H1 (cell line): Measurements from ENCODE around the gene POMT2. TPM values are rescaled to one million over a fixed set of nuclear protein-coding genes. Genes with fewer than 3 reads are reported as not detected.
A peak's percentile ranks its signal among the peaks of the same experiment; 100 is the strongest.

ENCODE experiments used
- CTCF ChIA-PET: fragments of 300-600 bp; sonication (Branson Sonifier 250); formaldehyde crosslinking; loops from one replicate; lab custom pipeline; 2021; ENCODE audit not compliant: partially characterized antibody; lab: Charles Lee
- POLR2A ChIA-PET: fragments of 300-600 bp; sonication (Branson Sonifier 250); formaldehyde crosslinking; loops from one replicate; lab custom pipeline; 2021; ENCODE audit warnings: inconsistent platforms; ENCODE audit not compliant: partially characterized antibody; lab: Charles Lee
- DNase-seq, 2 experiments: peaks; one replicate each; pipeline versions ENCODE4 v3.0.0 to v3.0.0-alpha.2; 2010 to 2022; ENCODE audit warnings: low spot score in 2 of 2, low read depth in 1 of 2, mixed read lengths in 1 of 2
- FAIRE-seq: peaks from 2 replicates; lab custom pipeline; 2011; peaks lifted over from hg19 to GRCh38; lab: Jason Lieb, UNC
- H2AFZ ChIP-seq: 2 replicates; pipeline ENCODE4 v1.8.1; 2012; ENCODE audit warnings: low read length, inconsistent platforms
- H2AK5ac ChIP-seq: 2 replicates; pipeline ENCODE4 v1.6.1; 2013; ENCODE audit warnings: low read depth, low read length
- H2BK120ac ChIP-seq: replicated peaks from 2 replicates; pipeline ENCODE3; 2013; ENCODE audit warnings: low read depth, low read length, inconsistent platforms
- H2BK12ac ChIP-seq: 2 replicates; pipeline ENCODE4 v1.6.1; 2013; ENCODE audit warnings: low read depth, low read length
- H2BK15ac ChIP-seq: 2 replicates; pipeline ENCODE4 v1.6.1; 2013; ENCODE audit warnings: low read length
- H2BK20ac ChIP-seq: 2 replicates; pipeline ENCODE4 v1.6.1; 2013; ENCODE audit warnings: low read length
- H2BK5ac ChIP-seq: 2 replicates; pipeline ENCODE4 v1.6.1; 2013; ENCODE audit warnings: low read depth, low read length
- H3K14ac ChIP-seq: 2 replicates; pipeline ENCODE4 v1.6.1; 2013; ENCODE audit warnings: inconsistent platforms; ENCODE audit not compliant: insufficient read length
- H3K18ac ChIP-seq: 2 replicates; pipeline ENCODE4 v1.6.1; 2013; ENCODE audit warnings: low read length; ENCODE audit errors: extremely low read depth
- H3K23ac ChIP-seq: 2 replicates; pipeline ENCODE4 v1.6.1; 2013; ENCODE audit warnings: inconsistent platforms; ENCODE audit not compliant: insufficient read length
- H3K23me2 ChIP-seq: 2 replicates; pipeline ENCODE4 v1.6.1; 2013; ENCODE audit warnings: low read depth, low read length
- H3K27ac ChIP-seq: 2 replicates; pipeline ENCODE4 v1.6.1; 2011; ENCODE audit warnings: low read depth, low read length, inconsistent platforms
- H3K27me3 ChIP-seq, 4 experiments: replicated peaks in 1 of 4; 1 replicate in 1 of 4; 2 replicates in 3 of 4; pipeline versions ENCODE4 v1.6.1 to v1.8.1; 2011 to 2013; ENCODE audit warnings: low read length in 3 of 4, mild to moderate bottlenecking in 3 of 4, inconsistent platforms in 2 of 4, mixed read lengths in 2 of 4, moderate library complexity in 1 of 4; ENCODE audit not compliant: control insufficient read depth in 3 of 4, insufficient read depth in 3 of 4; ENCODE audit errors: extremely low read depth in 1 of 4
- H3K36me3 ChIP-seq, 4 experiments: 2 replicates each; pipeline versions ENCODE4 v1.6.1 to v1.8.1; 2011 to 2013; ENCODE audit warnings: mild to moderate bottlenecking in 4 of 4, low read length in 3 of 4, moderate library complexity in 2 of 4, control low read depth in 1 of 4, inconsistent platforms in 1 of 4; ENCODE audit not compliant: insufficient read depth in 4 of 4, control insufficient read depth in 2 of 4
- H3K4ac ChIP-seq: replicated peaks from 2 replicates; pipeline ENCODE3; 2013; ENCODE audit warnings: low read length, low read depth, mixed read lengths, inconsistent platforms; ENCODE audit not compliant: insufficient read length
- H3K4me1 ChIP-seq, 4 experiments: replicated peaks in 1 of 4; 1 replicate in 1 of 4; 2 replicates in 3 of 4; pipeline versions ENCODE4 v1.6.1 to v1.8.1; 2011 to 2013; ENCODE audit warnings: low read length in 3 of 4, inconsistent platforms in 2 of 4, mixed read lengths in 1 of 4; ENCODE audit not compliant: insufficient read depth in 4 of 4, control insufficient read depth in 3 of 4
- H3K4me2 ChIP-seq, 2 experiments: 2 replicates each; pipeline versions ENCODE4 v1.6.1 to v1.8.1; 2011 to 2013; ENCODE audit warnings: low read depth in 2 of 2, low read length in 2 of 2, control low read depth in 1 of 2, inconsistent platforms in 1 of 2, mild to moderate bottlenecking in 1 of 2; ENCODE audit not compliant: insufficient read depth in 1 of 2
- H3K4me3 ChIP-seq, 4 experiments: fragments of 200-600, 300-600 bp in 1 of 4; sonication (generic), shearing (Covaris generic), sonication (Bioruptor Twin) in 1 of 4; 2 replicates each; pipeline versions ENCODE4 v1.5.1 to v1.8.1; 2011 to 2016; ENCODE audit warnings: low read length in 4 of 4, low read depth in 3 of 4, control low read depth in 2 of 4, inconsistent platforms in 2 of 4, mild to moderate bottlenecking in 2 of 4, mixed read lengths in 1 of 4, moderate library complexity in 1 of 4; ENCODE audit not compliant: insufficient read depth in 2 of 4; ENCODE audit errors: extremely low read depth in 1 of 4
- H3K56ac ChIP-seq: replicated peaks from 2 replicates; pipeline ENCODE3; 2013; ENCODE audit warnings: low read depth, mild to moderate bottlenecking, mixed read lengths, low read length, inconsistent platforms; ENCODE audit not compliant: insufficient read length
- H3K79me1 ChIP-seq: 2 replicates; pipeline ENCODE4 v1.6.1; 2013; ENCODE audit warnings: low read depth, low read length, control low read depth
- H3K79me2 ChIP-seq, 2 experiments: 2 replicates each; pipeline versions ENCODE4 v1.6.1 to v1.8.1; 2012 to 2013; ENCODE audit warnings: low read length in 2 of 2, mild to moderate bottlenecking in 2 of 2, inconsistent platforms in 1 of 2; ENCODE audit not compliant: insufficient read depth in 2 of 2, control insufficient read depth in 1 of 2
- H3K9ac ChIP-seq, 4 experiments: replicated peaks in 1 of 4; 1 replicate in 1 of 4; 2 replicates in 3 of 4; pipeline versions ENCODE4 v1.6.1 to v1.8.1; 2011 to 2013; ENCODE audit warnings: low read depth in 3 of 4, low read length in 3 of 4, control low read depth in 2 of 4, mild to moderate bottlenecking in 2 of 4, moderate library complexity in 2 of 4, inconsistent platforms in 1 of 4; ENCODE audit errors: extremely low read depth in 1 of 4
- H3K9me3 ChIP-seq, 2 experiments: 2 replicates each; pipeline versions ENCODE4 v1.6.1 to v1.8.1; 2012 to 2013; ENCODE audit warnings: mild to moderate bottlenecking in 2 of 2, moderate library complexity in 2 of 2, control low read depth in 1 of 2, inconsistent platforms in 1 of 2, low read depth in 1 of 2, low read length in 1 of 2, mixed read lengths in 1 of 2; ENCODE audit not compliant: insufficient read depth in 2 of 2
- H4K20me1 ChIP-seq, 2 experiments: replicated peaks in 1 of 2; 2 replicates each; pipeline versions ENCODE3 to v1.8.1; 2011 to 2013; ENCODE audit warnings: inconsistent platforms in 2 of 2, low read length in 2 of 2, mild to moderate bottlenecking in 1 of 2; ENCODE audit not compliant: insufficient read depth in 2 of 2, control insufficient read depth in 1 of 2
- H4K5ac ChIP-seq: 2 replicates; pipeline ENCODE4 v1.6.1; 2013; ENCODE audit warnings: low read length, low read depth, mixed read lengths, inconsistent platforms; ENCODE audit not compliant: insufficient read length
- H4K8ac ChIP-seq: 2 replicates; pipeline ENCODE4 v1.8.0; 2013; ENCODE audit warnings: mild to moderate bottlenecking, moderate library complexity, low read length, inconsistent platforms; ENCODE audit not compliant: insufficient read depth; ENCODE audit errors: extremely low read depth
- H4K91ac ChIP-seq: replicated peaks from 2 replicates; pipeline ENCODE3; 2013; ENCODE audit warnings: low read length, mixed read lengths, inconsistent platforms; ENCODE audit not compliant: insufficient read length
- BRCA1 ChIP-seq: IDR thresholded peaks from 2 replicates; pipeline ENCODE4 v1.6.1; 2012; ENCODE audit warnings: low read depth, low read length, improper control_type of control experiment
- CHD1 ChIP-seq: IDR thresholded peaks from 2 replicates; pipeline ENCODE4 v1.6.1; 2012; ENCODE audit warnings: low read depth, low read length, improper control_type of control experiment
- CTBP2 ChIP-seq: IDR thresholded peaks from 2 replicates; pipeline ENCODE4 v1.7.0; 2011; ENCODE audit warnings: borderline replicate concordance, mild to moderate bottlenecking, moderate library complexity, mixed read lengths, low read length; ENCODE audit not compliant: insufficient read depth, insufficient read length
- FOSL1 ChIP-seq: IDR thresholded peaks from 2 replicates; pipeline ENCODE4 v1.6.1; 2011; ENCODE audit warnings: mild to moderate bottlenecking, low read depth, low read length, moderate library complexity; ENCODE audit not compliant: insufficient read depth
- HDAC2 ChIP-seq, 2 experiments: fragments of 300-600 bp in 1 of 2; sonication (generic) in 1 of 2; IDR thresholded peaks; 2 replicates each; pipeline ENCODE4 v1.6.1; 2011 to 2012; ENCODE audit warnings: low read depth in 2 of 2, low read length in 2 of 2, mild to moderate bottlenecking in 2 of 2, moderate library complexity in 2 of 2, borderline replicate concordance in 1 of 2, inconsistent platforms in 1 of 2
- JUN ChIP-seq: IDR thresholded peaks from 2 replicates; pipeline ENCODE4 v1.6.1; 2011; ENCODE audit warnings: low read depth, mild to moderate bottlenecking, improper control_type of control experiment, low read length
- PHF8 ChIP-seq: fragments of 200-600 bp; sonication (generic); conservative IDR thresholded peaks from 2 replicates; pipeline ENCODE4 v1.7.1; 2012; ENCODE audit warnings: low read depth, mild to moderate bottlenecking, inconsistent platforms, low read length, moderate library complexity
- RBBP5 ChIP-seq: IDR thresholded peaks from 2 replicates; pipeline ENCODE4 v1.7.1; 2012; ENCODE audit warnings: low read depth, mild to moderate bottlenecking, inconsistent platforms, low read length, moderate library complexity, borderline replicate concordance
- SIRT6 ChIP-seq: IDR thresholded peaks from one replicate; pipeline ENCODE4 v1.7.1; 2012; ENCODE audit warnings: low read length, inconsistent platforms
- ZNF274 ChIP-seq: IDR thresholded peaks from 2 replicates; pipeline ENCODE4 v1.7.0; 2012; ENCODE audit warnings: low read length, borderline replicate concordance; ENCODE audit errors: extremely low read depth
- WGBS, 2 experiments: shearing (Covaris generic) in 1 of 2; methylation state at CpG; one replicate each; pipeline versions ENCODE4 v1.1.6 to v1.1.7; 2013 to 2015; ENCODE audit warnings: low lambda C conversion rate in 2 of 2, mixed read lengths in 2 of 2, inconsistent platforms in 1 of 2, low coverage in 1 of 2, missing lambda C conversion rate in 1 of 2; ENCODE audit not compliant: insufficient replicate concordance in 2 of 2, insufficient coverage in 1 of 2, insufficient read length in 1 of 2; ENCODE audit errors: extremely low coverage in 1 of 2, missing lambda C conversion rate in 1 of 2; 5-methylcytosine and 5-hydroxymethylcytosine counted together
- polyA plus RNA-seq, 7 experiments: library from polyadenylated mRNA; depleted of rRNA in 3 of 7; stranded (reverse) in 5 of 7; unstranded in 2 of 7; fragments of >200 nt in 5 of 7; fragments of 200-250 nt in 2 of 7; gene quantifications; 1 replicate in 5 of 7; 2 replicates in 1 of 7; 4 replicates in 1 of 7; pipeline versions ENCODE4 v1.2.1 to v1.2.3, GENCODE V29; 2011 to 2013; ENCODE audit warnings: missing spikeins in 2 of 7, mixed read lengths in 2 of 7
- total RNA-seq: library from RNA; stranded (reverse); fragmentation: NEBNext Ultra II Directional; extraction: Animal tissue kit (Norgen Biotek cat#: 25700); gene quantifications from 2 replicates; pipeline ENCODE4 v1.2.1, GENCODE V29; 2021
- TF ChIP-seq, protein P1 (sequence below): IDR thresholded peaks from 2 replicates; pipeline ENCODE4 v1.6.1; 2012; ENCODE audit warnings: low read length, inconsistent platforms

POMT2 gene
- total and polyA plus RNA-seq, 2 of the 8 experiments (the other 6 are each of a cell fraction or from before 2014, with no cell fraction given), result 20.8 to 44.9 TPM

DNA sequence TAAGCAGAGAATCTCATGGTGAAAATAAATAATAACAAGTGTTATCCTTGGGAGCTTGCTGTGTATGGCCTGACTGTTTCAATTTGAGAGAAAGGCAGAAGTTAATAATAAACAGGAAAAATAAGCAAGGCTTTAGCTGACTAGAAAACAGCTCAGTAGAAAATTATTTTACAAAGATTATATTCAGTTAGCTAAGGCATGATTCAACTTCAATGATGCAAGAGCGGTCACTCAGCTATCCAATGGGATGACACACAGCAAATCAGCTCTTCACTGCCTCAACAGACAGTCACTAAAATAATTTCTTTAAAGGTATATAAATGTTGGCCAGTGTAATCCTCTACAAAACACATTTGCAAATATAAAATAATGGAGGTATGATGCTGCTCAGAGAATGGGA is 18.7 kb upstream of the POMT2 start:
- ChIA-PET CTCF (interaction anchor here (0.9 to 3.1 kb wide), 5 partner anchors 9 to 24 kb away, joined by 3 to 15 read pairs (median 4); no protein-coding TSS in a partner anchor), POLR2A (interaction anchor here (2.5 kb wide), 1 partner anchor 18 kb away, joined by 12 read pairs; the partner anchor contains the start of genes GSTZ1 and POMT2)
- Histone ChIP-seq H3K18ac (peak overlapping the region; percentile 81), H3K23ac (no peak overlapping the region), H2BK20ac (0 out of 2 replicates have a peak overlapping the region, but pooled peaks have one; percentile 24), H3K23me2 (no peaks in the 10 kb centered on the region; the same call in 1 of the 2 replicates), H4K20me1 (no peaks in the 10 kb centered on the region), H3K4me1 (peaks cover 5 to 19% (median 10%) of the 10 kb centered on the region in 4 experiments), H4K8ac (no peak overlapping the region), H3K9ac (no peak overlapping the region), H3K79me2 (no peaks in the 10 kb centered on the region), H3K4me2 (no peak overlapping the region), H2BK15ac (no peak overlapping the region), H3K4ac (peak overlapping the region; percentile 23), H4K5ac (no peak overlapping the region), H3K4me3 (no peak overlapping the region), H2BK120ac (no peak overlapping the region), H3K14ac (no peak overlapping the region), H3K9me3 (0 out of 4 replicates have a peak, but pooled peaks cover 0 to 2% of the 10 kb centered on the region in 2 experiments), H3K27me3 (no peaks in the 10 kb centered on the region), H3K79me1 (no peaks in the 10 kb centered on the region), H3K36me3 (peaks cover 0 to 14% (median 0%) of the 10 kb centered on the region in 4 experiments; a peak in 2 of 8 replicates), H3K56ac (no peak overlapping the region), H2AFZ (no peak overlapping the region), H2AK5ac (no peak overlapping the region; the same call in 1 of the 2 replicates), H2BK12ac (no peak overlapping the region), H3K27ac (no peak overlapping the region), H2BK5ac (no peak overlapping the region), H4K91ac (peak overlapping the region; percentile 61)
- no peak for DNase-seq
- no peak for FAIRE-seq
- WGBS, 2 experiments, result 83% methylated on average over 1 of the region's 1 CpG; no CpG with 5 or more reads in 1 of the 2 experiments
- TF ChIP-seq SIRT6, result no peak
- no peak for TF ChIP-seq JUN
- no peak for TF ChIP-seq PHF8
- TF ChIP-seq, protein P1, sequence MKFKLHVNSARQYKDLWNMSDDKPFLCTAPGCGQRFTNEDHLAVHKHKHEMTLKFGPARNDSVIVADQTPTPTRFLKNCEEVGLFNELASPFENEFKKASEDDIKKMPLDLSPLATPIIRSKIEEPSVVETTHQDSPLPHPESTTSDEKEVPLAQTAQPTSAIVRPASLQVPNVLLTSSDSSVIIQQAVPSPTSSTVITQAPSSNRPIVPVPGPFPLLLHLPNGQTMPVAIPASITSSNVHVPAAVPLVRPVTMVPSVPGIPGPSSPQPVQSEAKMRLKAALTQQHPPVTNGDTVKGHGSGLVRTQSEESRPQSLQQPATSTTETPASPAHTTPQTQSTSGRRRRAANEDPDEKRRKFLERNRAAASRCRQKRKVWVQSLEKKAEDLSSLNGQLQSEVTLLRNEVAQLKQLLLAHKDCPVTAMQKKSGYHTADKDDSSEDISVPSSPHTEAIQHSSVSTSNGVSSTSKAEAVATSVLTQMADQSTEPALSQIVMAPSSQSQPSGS, result no peak
- no peak for TF ChIP-seq CHD1
- TF ChIP-seq BRCA1, result no peak
- TF ChIP-seq CTBP2, result no peak
- TF ChIP-seq HDAC2 (IDR thresholded peaks at IDR 0.05; ENCODE audit: borderline replicate concordance in 1 of 2, low read depth in 2 of 2, low read length in 2 of 2), result no peak
- no peak for TF ChIP-seq RBBP5
- no peak for TF ChIP-seq ZNF274
- TF ChIP-seq FOSL1, result no peak
